Peyer's patch (tissue), 4 donors: Measurements from ENCODE around the gene EVC. TPM values are rescaled to one million over a fixed set of nuclear protein-coding genes. Genes with fewer than 3 reads are reported as not detected.

Source experiments
- DNase-seq, 3 donors: peaks; one replicate each; pipeline ENCODE4 v3.0.0-alpha.2; 2017 to 2019
- H3K27ac ChIP-seq, 4 donors: fragments of 200-600 bp; sonication (generic); one replicate each; pipeline ENCODE4 v1.5.1; 2016 to 2019
- H3K27me3 ChIP-seq, 2 donors: fragments of 200-600 bp; sonication (generic); one replicate each; pipeline ENCODE4 v1.5.1; 2019
- H3K36me3 ChIP-seq, 3 donors: fragments of 200-600 bp; sonication (generic); one replicate each; pipeline ENCODE4 v1.5.1; 2016 to 2019
- H3K4me1 ChIP-seq, 4 donors: fragments of 200-600 bp; sonication (generic); one replicate each; pipeline ENCODE4 v1.5.1; 2016 to 2019
- H3K4me3 ChIP-seq, 4 donors: fragments of 200-600 bp; sonication (generic); 1 replicate in 3 of 4; 2 replicates in 1 of 4; pipeline ENCODE4 v1.5.1; 2016 to 2019; ENCODE audit warnings: mild to moderate bottlenecking in 1 of 4
- H3K9me3 ChIP-seq, 4 donors: fragments of 200-600 bp; sonication (generic); one replicate each; pipeline ENCODE4 v1.5.1; 2016 to 2019; ENCODE audit warnings: mild to moderate bottlenecking in 1 of 4
- CTCF ChIP-seq, 6 experiments: fragments of 450-650 bp in 4 of 6; fragments of 200-600 bp in 2 of 6; sonication (generic) in 1 of 6; IDR thresholded peaks; one replicate each; pipeline ENCODE4 v1.5.1; 2017 to 2019; ENCODE audit warnings: antibody characterized with exemption in 6 of 6, mild to moderate bottlenecking in 3 of 6, moderate library complexity in 1 of 6
- POLR2A ChIP-seq, 2 donors: fragments of 450-650 bp; IDR thresholded peaks; one replicate each; pipeline ENCODE4 v1.5.1; 2017; ENCODE audit warnings: antibody characterized with exemption in 2 of 2, mild to moderate bottlenecking in 2 of 2, moderate library complexity in 2 of 2
- total RNA-seq, 4 donors: library from RNA; depleted of rRNA; stranded (reverse); fragments of >200 nt; gene quantifications; one replicate each; pipeline ENCODE4 v1.1.0, GENCODE V29; 2016

The EVC gene
- total RNA-seq, 4 donors from 2014 or later = 1.6 to 40.4 (median 4.4) TPM

- Histone ChIP-seq H3K27me3 (no peaks in the 10 kb centered on the region), H3K4me3 (no peak overlapping the region), H3K27ac (no peak overlapping the region), H3K36me3 (peaks cover 0 to 8% (median 0%) of the 10 kb centered on the region in 3 donors), H3K9me3 (no peaks in the 10 kb centered on the region), H3K4me1 (no peaks in the 10 kb centered on the region)
- no peak for DNase-seq
- TF ChIP-seq CTCF (IDR thresholded peaks at IDR 0.05) = no peak
- TF ChIP-seq POLR2A (IDR thresholded peaks at IDR 0.05) = no peak
Measured at GRCh38 chr4:5751666-5752375, 40.8 kb downstream of the EVC start.

GRCh38 chr4:5752376-5753184, 41.6 kb downstream of the EVC start:
- TF ChIP-seq CTCF (IDR thresholded peaks at IDR 0.05) = no peak
- no peak for TF ChIP-seq POLR2A (IDR thresholded peaks at IDR 0.05)
- DNase-seq = no peak
- no peaks in the 10 kb centered on the region for H3K9me3 ChIP-seq
- no peak overlapping the region for H3K27ac ChIP-seq
- no peak overlapping the region for H3K4me3 ChIP-seq
- H3K4me1 ChIP-seq = no peaks in the 10 kb centered on the region
- peaks cover 0 to 9% (median 0%) of the 10 kb centered on the region in 3 donors for H3K36me3 ChIP-seq
- H3K27me3 ChIP-seq = no peaks in the 10 kb centered on the region

GRCh38 chr4:5753366-5753765, 42.4 kb downstream of the EVC start:
- H3K36me3 ChIP-seq = peaks cover 0 to 9% (median 0%) of the 10 kb centered on the region in 3 donors
- H3K9me3 ChIP-seq = no peaks in the 10 kb centered on the region
- H3K27me3 ChIP-seq = no peaks in the 10 kb centered on the region
- H3K27ac ChIP-seq = no peak overlapping the region
- no peaks in the 10 kb centered on the region for H3K4me1 ChIP-seq
- no peak overlapping the region for H3K4me3 ChIP-seq
- DNase-seq = no peak
- TF ChIP-seq CTCF (IDR thresholded peaks at IDR 0.05) (no peak), POLR2A (IDR thresholded peaks at IDR 0.05) (no peak)

- Histone ChIP-seq H3K4me1 (no peaks in the 10 kb centered on the region), H3K9me3 (no peaks in the 10 kb centered on the region), H3K36me3 (peaks cover 0 to 9% (median 0%) of the 10 kb centered on the region in 3 donors), H3K4me3 (no peak overlapping the region), H3K27me3 (no peaks in the 10 kb centered on the region), H3K27ac (no peak overlapping the region)
- TF ChIP-seq POLR2A (IDR thresholded peaks at IDR 0.05) (no peak), CTCF (IDR thresholded peaks at IDR 0.05) (no peak)
- no peak for DNase-seq
Measured at GRCh38 chr4:5753766-5754528, 42.9 kb downstream of the EVC start.

- H3K27me3 ChIP-seq = no peaks in the 10 kb centered on the region
- H3K36me3 ChIP-seq = peaks cover 0 to 9% (median 0%) of the 10 kb centered on the region in 3 donors
- no peaks in the 10 kb centered on the region for H3K4me1 ChIP-seq
- DNase-seq = no peak
- H3K27ac ChIP-seq = no peak overlapping the region
- no peak overlapping the region for H3K4me3 ChIP-seq
- no peaks in the 10 kb centered on the region for H3K9me3 ChIP-seq
- no peak for TF ChIP-seq POLR2A (IDR thresholded peaks at IDR 0.05)
Measured at GRCh38 chr4:5754529-5754881, 43.5 kb downstream of the EVC start.
